GM19438 (cell line): ENCODE measurements around the gene CACNA2D3.

ENCODE experiments used
- ATAC-seq: cut with Tn5 transposase; IDR thresholded peaks from one replicate; pipeline ENCODE4 v1.9.1; 2021; ENCODE audit warnings: low read depth; ENCODE audit not compliant: unreplicated experiment

The CACNA2D3 gene

GRCh38 chr3:54262541-54262940 is 140.2 kb downstream of the CACNA2D3 start:
- no peak for ATAC-seq

GRCh38 chr3:54262946-54263345 is 140.6 kb downstream of the CACNA2D3 start:
- ATAC-seq, result no peak

- no peak for ATAC-seq
Observed at GRCh38 chr3:54264050-54264449, 141.7 kb downstream of the CACNA2D3 start.

- no peak for ATAC-seq
Observed at GRCh38 chr3:54270816-54271526, 148.6 kb downstream of the CACNA2D3 start.

GRCh38 chr3:54273791-54274190 is 151.4 kb downstream of the CACNA2D3 start:
- no peak for ATAC-seq

GRCh38 chr3:54274607-54275006 is 152.3 kb downstream of the CACNA2D3 start:
- ATAC-seq, result no peak

- no peak for ATAC-seq
Observed at GRCh38 chr3:54279005-54279583, 156.7 kb downstream of the CACNA2D3 start.

GRCh38 chr3:54283470-54283869 is 161.1 kb downstream of the CACNA2D3 start:
- no peak for ATAC-seq

- no peak for ATAC-seq
Observed at GRCh38 chr3:54294214-54294613, 171.9 kb downstream of the CACNA2D3 start.

- ATAC-seq, result no peak
Observed at GRCh38 chr3:54296531-54296930, 174.2 kb downstream of the CACNA2D3 start.

GRCh38 chr3:54299169-54299935 is 177.0 kb downstream of the CACNA2D3 start:
- ATAC-seq, result no peak

GRCh38 chr3:54303517-54304375 is 181.4 kb downstream of the CACNA2D3 start:
- no peak for ATAC-seq

- no peak for ATAC-seq
Observed at GRCh38 chr3:54304877-54305276, 182.5 kb downstream of the CACNA2D3 start.

- no peak for ATAC-seq
Observed at GRCh38 chr3:54305409-54306099, 183.2 kb downstream of the CACNA2D3 start.

- ATAC-seq, result no peak
Observed at GRCh38 chr3:54307566-54308180, 185.3 kb downstream of the CACNA2D3 start.

GRCh38 chr3:54309601-54310000 is 187.2 kb downstream of the CACNA2D3 start:
- ATAC-seq, result no peak

- ATAC-seq, result no peak
Observed at GRCh38 chr3:54311211-54311747, 188.9 kb downstream of the CACNA2D3 start.

- ATAC-seq, result no peak
Observed at GRCh38 chr3:54312156-54312899, 190.0 kb downstream of the CACNA2D3 start.

GRCh38 chr3:54313418-54313817 is 191.1 kb downstream of the CACNA2D3 start:
- ATAC-seq, result no peak
